HG03558 (cell line): ENCODE data around the gene RNF44.

Experiments
- ATAC-seq: cut with Tn5 transposase; IDR thresholded peaks from one replicate; pipeline ENCODE4 v1.9.1; 2021; ENCODE audit warnings: moderate number of reproducible peaks; ENCODE audit not compliant: unreplicated experiment; ENCODE audit errors: extremely low read depth

Gene RNF44

DNA sequence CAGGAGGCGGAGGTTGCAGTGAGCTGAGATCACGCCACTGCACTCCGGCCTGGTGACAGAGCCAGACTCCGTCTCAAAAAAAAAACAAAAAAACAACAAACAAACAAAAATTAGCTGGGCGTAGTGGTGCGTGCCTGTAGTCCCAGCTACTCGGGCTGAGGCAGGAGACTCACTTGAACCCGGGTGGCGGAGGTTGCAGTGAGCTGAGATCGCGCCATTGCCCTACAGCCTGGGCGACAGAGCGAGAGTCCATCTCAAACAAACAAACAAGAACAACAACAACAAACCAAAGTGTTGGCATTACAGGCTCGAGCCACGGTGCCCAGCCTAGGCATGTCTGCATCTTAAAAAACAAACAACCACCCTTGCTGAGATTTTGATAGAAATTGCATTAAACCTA is 12.2 kb downstream of the RNF44 start:
- no peak for ATAC-seq

DNA sequence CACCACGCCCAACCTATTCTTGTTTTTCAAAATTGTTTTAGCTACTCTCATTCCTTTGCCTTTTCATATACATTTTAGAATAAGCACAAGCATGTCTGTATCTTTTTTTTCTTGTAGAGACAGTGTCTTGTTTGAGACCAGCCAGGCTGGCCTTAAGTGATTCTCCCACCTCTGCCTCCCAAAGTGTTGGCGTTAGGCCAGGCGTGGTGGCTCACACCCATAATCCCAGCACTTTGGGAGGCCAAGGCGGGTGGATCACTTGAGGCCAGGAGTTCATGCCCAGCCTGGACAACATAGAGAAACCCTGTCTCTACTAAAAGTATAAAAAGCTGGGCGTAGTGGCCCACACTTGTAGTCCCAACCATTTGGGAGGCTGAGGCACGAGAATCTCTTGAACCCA is 13.1 kb downstream of the RNF44 start:
- ATAC-seq, result no peak

DNA sequence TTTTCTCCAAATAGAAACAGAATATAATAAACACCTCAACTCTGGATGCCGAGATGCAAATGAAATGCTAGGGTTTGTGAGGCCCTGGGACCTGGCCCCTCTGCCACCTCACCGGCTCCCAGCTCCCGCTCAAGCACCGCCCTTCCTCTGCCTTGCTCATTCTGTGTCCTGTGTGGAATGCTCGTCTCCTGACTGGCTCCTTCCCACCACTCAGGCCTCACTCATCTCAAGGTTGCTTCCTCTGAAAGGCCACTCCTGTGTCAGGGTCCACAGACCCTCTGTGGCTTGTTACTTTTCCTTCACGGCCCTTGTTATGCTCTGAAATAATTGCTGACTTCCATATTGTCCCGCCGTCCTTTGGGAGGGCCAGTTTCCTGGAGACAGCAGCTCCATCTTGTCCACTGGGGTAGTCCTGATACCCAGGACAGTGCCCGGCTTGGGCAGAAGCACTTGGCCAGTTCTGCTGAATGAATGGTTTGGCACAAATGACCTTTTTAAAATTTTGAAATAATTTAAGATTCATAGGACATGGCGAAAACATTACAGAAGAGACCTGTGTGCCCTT is 15.4 kb downstream of the RNF44 start:
- ATAC-seq, result no peak

DNA sequence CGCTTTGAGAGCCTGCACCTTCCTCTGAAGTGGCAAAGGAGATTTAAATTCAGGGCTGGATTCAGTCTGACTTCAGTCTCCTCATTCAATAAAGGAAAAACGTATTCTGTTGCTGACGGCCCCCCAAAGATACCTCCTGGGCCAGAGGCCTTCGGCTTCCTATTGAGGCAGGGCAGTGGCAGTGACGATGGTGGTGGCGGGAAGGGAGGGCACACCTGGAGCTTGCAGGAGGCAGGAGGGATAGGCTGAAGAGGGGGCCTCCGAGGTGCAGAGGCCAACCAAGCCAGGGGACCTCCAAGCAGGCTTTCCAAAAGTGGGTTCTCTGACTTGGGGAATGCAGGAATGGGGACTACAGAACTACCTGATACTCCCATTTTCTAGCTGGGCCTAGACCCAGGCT is 15.9 kb downstream of the RNF44 start:
- no peak for ATAC-seq

GRCh38 chr5:176519810-176520720 is 17.1 kb downstream of the RNF44 start:
- no peak for ATAC-seq

- ATAC-seq, result no peak
These were observed 20.0 kb downstream of the RNF44 start for GRCh38 chr5:176517053-176517661.

GRCh38 chr5:176515396-176515795 is 21.8 kb downstream of the RNF44 start:
- no peak for ATAC-seq

- ATAC-seq, result no peak
These were observed 22.8 kb downstream of the RNF44 start for GRCh38 chr5:176514244-176514950.

DNA sequence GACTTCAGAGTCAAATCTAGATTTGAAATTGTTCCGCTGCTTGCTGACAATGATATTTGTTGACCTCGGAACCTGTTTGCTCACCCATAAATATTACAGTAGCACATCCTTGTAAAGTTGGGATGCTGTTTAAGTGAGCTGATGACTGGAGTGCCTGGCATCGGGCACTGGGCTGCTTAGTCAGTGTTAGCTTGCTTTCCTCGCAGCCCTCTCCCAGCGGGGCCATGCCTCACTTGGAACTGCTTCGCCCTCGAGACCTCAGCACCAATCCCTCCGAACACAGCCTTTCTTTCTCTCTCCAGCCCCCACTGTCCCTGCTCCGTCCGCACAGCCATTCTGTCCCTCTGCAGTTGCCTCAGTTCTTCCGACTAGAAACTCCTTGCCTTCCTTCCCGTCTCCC is 23.4 kb downstream of the RNF44 start:
- no peak for ATAC-seq

DNA sequence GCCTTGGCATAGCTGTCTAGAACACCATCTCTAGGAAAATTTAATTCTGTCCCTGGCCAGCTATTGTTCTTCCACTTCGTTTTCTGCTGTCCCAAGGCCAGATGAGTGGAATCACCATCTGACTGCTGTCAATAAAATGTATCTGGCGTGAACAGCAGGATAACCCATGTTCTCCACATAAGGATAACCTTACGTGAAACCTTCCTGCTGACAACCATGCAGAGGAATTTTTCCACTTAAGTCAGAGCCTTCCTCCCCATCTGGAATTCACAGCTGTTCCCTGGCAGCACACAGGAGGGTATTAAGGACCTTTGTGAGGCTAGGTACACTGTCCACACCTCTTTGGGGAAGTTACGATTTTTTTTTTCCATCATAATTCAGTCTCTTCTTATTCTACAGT is 28.6 kb downstream of the RNF44 start:
- ATAC-seq, result no peak

DNA sequence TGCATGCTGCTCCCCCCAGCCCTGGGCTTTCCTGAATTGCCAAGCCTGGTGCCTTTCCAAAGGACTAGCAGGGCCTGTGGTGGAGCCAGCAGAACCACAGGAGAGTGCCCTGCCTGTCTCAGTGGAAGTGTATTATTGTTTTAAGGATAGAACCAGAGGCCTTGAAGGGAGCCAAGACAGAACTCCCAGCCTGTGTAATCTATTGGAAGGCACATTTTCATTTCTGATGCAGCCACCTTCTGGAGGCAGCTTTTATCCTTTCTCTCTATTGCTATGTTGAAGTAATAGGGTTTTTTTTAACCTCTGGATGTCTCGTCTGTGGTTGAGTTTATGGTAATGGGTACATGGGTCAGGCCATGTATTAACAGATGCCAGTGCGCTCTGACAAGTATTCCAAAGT is 29.3 kb downstream of the RNF44 start:
- no peak for ATAC-seq

- ATAC-seq, result no peak
These were observed 33.7 kb downstream of the RNF44 start for GRCh38 chr5:176503496-176503895.

GRCh38 chr5:176501333-176501732 is 35.9 kb downstream of the RNF44 start:
- no peak for ATAC-seq

GRCh38 chr5:176500511-176500910 is 36.7 kb downstream of the RNF44 start:
- ATAC-seq, result no peak

GRCh38 chr5:176499273-176499672 is 37.9 kb downstream of the RNF44 start:
- no peak for ATAC-seq

DNA sequence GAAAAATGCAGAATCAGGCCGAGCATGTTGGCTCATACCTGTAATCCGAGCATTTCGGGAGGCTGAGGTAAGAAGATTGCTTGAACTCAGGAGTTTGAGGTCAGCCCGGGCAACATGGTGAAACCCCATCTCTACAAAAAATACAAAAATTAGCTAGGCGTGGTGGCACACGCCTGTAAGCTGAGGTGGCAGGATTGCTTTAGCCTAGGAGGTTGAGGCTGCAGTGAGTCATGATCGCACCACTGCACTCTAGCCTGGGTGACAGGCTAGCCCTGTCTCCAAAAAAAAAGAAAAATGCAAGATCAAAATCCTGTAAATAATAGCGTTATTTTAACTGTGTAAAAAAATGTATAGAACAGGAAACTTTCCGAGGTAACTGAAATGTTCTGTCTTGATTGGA is 39.4 kb downstream of the RNF44 start:
- ATAC-seq, result no peak

GRCh38 chr5:176492431-176492830 is 44.8 kb downstream of the RNF44 start:
- no peak for ATAC-seq

DNA sequence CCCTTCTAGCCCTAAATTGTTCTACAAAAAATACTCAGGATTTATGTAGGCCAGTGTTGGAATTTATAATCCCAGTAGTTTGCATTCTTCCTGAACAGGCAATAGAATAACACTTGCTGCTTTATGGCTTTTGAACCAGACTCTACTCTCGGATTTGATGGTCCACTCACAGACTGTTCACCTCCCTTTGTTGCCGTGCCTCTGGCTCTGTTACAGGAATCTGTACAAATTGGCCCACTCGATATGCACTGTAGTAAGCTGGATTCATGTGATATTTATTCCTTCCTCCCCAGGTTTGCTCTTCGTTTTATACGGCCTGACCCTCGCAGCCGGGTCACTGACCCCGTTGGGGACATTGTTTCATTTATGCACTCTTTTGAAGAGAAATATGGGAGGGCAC is 45.3 kb downstream of the RNF44 start:
- ATAC-seq, result no peak

DNA sequence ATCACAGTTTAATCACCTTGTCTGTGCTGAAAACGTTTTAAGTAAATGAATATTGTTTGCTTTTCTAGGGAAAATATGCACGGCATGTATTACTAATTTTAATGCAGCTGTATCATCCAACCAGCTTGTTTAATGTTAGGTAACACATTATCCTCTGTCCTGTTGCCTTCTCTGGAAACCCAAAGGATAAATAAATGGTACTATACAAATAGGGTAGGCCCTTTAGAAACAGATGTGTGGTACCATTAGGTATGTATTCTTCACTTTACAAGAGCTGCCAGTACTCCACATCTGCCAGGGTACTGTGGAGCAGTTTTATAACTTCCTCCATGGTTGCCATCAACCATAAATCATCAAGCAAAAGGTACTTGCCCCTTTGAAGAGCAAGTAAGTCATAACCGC is 46.1 kb downstream of the RNF44 start:
- no peak for ATAC-seq

DNA sequence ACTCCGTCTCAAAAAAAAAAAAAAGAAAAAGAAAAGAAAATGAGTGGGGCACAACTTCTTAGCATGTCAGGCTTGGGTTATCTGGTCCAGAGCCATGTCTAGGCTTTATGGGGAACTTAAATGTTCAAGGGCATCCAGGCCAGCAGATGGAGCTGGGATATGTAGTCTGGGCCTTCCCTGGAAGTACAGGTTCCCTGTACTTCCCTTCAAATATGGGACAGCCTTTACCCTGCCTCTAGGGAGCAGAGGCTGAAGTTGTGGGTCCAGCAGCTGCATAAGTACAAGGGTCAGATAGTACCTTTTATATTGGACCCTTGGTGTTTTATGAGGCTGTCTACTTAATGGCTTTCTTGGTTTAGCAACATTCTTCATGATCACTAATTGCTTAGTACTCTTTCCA is 46.9 kb downstream of the RNF44 start:
- no peak for ATAC-seq

DNA sequence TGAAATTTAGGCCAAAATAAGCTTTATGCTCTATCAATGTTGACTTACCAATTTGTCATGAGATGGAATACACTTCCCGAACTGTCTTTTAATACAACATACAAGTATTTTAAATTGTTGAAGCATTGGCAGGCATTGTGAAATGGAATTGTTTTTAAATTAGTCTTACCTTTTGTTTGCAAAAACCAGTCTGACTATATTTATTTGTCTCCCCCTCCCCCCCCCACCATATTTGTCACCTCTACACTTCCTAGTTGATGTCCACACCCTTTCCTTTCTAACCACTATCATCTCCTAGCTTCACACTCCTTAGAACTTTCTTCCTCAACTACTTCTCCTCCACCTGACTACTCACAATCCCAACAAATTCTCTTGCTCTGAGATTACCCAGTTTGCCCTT is 48.1 kb downstream of the RNF44 start:
- ATAC-seq, result no peak
